SKM-1 (cell line): Measurements from ENCODE around the gene WWC1.

ENCODE experiments used
- DNase-seq: peaks from one replicate; lab custom pipeline; 2025; ENCODE audit not compliant: unreplicated experiment; lab: John Stamatoyannopoulos, UW

Gene WWC1

DNA sequence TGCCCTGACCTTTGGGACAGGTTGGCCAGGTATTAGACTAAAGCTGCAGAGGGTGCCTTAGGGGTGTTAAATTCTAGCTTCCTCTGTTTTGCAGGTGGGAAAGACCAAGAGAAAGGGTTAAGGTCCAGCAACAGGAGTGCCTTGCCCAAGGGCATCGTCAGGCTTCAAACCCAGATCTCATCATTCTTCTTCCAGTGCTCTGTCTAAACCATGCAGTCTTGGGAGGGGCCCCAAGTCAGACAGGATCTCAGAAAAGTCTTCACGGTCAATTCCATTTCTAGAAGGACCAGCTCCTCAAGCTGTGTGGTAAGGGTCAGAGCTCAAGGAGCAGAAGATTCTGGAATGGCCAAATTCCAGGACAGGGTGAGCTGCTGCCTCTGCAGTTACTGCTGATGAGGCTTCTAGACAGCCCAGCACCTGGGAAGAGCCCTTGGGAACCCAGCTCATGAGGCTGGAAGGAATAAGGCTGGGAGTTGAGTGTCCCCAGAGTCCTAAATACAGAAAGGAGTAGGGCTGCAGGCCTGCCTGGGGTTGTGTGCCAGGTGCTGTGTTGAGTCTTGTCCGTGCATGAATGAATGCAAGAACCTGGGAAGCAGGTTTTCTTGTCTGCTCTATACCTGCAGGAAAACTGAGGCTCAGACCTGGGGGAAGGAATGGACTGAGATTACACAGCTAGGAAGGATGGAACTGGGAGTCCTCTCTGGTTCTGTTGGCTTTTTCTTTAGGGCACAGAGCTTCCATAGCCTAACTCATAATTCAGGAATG lies 69.3 kb downstream of the WWC1 start:
- no peak for DNase-seq

DNA sequence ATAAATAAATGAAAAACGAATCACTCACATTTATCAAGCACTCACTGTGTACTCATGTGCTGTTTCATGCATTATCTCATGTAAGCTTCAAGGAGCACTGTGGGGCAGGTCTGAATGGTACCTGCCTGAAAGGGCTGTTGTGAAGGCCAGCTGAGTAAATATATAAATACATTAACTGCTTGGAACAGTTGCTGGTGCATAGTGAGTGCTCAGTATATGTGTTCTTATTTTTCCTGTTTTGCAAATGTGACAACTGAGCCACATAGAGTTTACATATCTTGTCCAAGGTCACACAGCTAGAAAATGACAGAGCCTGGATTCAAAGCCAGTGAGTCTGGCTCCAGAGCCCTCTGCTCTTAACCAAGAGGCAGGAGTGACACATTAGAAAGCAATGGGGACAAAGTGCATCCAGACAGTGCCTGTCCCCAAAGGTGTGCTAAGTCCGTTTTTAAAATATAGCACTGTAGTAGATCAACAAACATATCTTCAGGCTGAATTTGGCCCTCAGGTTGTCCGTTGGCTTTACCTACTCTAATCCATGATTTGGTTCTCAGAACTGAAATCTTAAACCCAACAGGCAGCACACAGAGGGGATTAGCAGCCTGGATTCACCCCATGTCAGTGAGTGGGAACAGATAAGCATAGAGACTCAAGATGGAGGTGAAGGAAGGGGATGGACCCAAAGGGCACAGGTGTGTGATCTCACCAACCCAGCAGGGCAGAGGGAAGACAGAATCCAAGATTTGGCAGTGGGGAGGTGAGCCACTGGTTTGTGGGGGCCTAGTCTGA lies 70.8 kb downstream of the WWC1 start:
- no peak for DNase-seq

DNA sequence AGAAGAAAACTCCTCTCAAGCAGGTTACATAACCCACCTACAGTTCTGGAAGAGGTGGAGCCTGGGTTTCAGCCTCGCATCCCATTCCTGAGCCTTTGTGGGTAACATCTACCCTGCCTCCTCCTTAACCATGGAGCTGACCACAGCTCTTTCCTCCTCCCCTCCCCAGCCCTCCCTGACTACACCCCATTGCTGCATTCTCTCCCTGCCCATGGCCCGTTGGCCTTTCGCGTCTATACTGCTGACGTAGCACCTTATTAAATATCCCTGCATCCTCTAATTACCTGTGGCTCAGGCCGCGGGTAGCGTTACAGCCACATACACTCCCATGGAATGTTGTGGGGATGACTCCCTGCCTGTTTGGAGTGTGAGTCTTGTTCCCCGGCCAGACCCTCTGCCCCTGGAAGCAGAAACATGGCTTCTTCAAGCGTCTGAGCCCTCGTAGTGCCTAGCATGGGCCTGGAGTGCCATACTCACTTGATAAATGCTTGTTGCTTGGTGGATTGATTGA lies 72.8 kb downstream of the WWC1 start:
- DNase-seq = no peak

- DNase-seq = no peak
Observed at GRCh38 chr5:168364750-168365550, 73.5 kb downstream of the WWC1 start.

GRCh38 chr5:168365581-168366081 lies 74.2 kb downstream of the WWC1 start:
- DNase-seq = no peak

GRCh38 chr5:168366116-168366515 lies 74.7 kb downstream of the WWC1 start:
- no peak for DNase-seq

GRCh38 chr5:168368854-168369253 lies 77.4 kb downstream of the WWC1 start:
- DNase-seq = no peak

- DNase-seq = no peak
Observed at GRCh38 chr5:168370831-168371230, 79.4 kb downstream of the WWC1 start.

DNA sequence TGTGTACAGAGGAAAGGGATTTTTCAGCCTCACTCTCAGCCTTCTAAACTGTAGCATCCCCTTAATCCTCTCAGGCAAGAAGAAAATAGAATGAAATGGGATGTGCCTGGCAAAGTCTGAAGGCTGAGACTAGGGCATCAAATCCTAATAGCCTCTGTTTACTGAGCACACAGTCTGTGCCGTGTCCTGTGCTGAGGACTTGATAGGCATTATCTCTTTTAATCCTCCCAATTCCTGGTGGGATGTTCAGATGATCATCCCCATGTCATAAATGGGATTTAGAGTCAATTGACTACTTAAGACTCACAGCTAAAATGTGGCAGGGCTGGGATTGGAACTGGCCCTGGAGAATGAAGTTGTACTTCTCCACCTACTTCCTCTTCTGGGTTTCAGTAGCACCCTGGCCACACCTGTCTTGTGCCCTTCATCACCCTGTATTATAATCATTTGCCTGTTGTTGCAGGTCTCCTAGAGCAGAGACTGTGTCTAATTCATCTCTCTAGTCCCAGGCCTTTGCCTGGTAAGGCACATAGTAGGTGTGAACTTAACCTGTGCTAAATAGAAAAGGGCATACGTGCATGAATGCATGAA lies 81.0 kb downstream of the WWC1 start:
- no peak for DNase-seq

GRCh38 chr5:168374532-168374931 lies 83.1 kb downstream of the WWC1 start:
- DNase-seq = no peak

DNA sequence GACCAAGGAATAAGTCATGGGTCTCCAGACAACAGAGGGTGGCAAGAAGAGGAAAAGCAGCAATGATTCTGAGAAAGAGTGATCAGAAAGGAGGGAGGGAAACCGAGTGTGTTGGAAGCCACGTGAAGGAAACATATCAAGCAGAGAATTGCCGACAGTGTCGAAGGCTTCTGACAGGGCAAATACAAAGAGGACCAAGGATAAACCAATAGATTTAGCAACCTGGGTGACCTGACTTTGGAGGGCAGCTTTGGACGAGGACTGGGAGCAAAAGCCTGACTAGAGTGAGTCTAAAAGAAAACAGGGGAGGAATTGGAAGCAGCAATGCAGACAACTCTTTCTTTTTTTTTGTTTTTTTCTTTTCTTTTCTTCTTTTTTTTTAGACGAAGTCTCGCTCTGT lies 83.8 kb downstream of the WWC1 start:
- DNase-seq = no peak

DNA sequence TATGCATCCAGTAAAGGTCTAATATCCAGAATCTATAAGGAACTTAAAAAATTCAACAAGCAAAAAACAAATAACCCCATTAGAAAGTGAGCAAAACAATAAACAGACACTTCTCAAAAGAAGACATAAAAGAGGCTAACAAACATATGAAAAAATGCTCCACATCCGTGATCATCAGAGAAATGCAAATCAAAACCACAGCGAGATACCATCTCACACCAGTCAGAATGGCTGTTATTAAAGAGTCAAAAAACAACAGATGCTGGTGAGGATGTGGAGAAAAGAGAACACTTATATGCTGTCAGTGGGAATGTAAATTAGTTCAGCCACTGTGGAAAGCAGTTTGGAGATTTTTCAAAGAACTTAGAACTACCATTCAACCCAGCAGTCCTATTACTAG lies 86.1 kb downstream of the WWC1 start:
- no peak for DNase-seq

DNA sequence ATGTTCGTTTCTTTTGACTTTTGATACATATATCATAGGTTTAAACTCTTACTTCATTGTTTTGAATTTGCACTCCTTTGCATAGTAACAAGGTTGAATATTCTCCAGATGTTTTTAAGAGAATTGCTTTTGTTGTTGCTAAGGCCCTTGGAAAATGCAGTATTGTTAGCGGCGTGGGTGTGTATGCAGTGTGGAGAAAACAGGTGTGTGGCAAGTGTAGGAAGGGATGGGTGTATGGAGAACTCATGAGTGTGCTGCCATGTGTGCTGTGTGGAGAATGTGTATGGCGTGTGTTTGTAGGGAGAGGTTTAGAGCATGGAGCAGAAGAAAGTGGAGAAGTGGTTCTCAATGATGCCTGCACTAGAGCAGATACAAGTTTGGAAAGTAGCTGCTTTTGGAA lies 87.3 kb downstream of the WWC1 start:
- no peak for DNase-seq

- DNase-seq = no peak
Observed at GRCh38 chr5:168382421-168382820, 91.0 kb downstream of the WWC1 start.

DNA sequence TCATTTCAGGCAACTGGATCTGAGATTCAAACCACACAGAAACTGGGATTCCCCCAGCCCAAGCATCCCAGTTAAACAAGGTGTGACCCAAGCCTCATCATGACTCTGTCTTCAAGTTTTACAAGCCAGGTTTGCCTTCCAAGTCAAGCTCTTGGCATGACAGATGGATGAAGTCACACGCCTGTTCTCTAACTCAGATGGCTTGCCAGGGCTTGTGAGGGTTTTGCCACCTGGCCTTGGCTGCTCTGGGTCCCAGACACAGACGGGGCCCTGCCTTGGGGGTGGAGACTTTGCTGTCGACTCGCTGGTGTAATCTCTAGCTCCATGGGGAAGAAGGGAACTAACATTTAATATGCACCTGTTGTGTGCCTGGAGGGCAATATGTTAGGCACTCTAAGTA lies 99.0 kb downstream of the WWC1 start:
- DNase-seq = no peak

DNA sequence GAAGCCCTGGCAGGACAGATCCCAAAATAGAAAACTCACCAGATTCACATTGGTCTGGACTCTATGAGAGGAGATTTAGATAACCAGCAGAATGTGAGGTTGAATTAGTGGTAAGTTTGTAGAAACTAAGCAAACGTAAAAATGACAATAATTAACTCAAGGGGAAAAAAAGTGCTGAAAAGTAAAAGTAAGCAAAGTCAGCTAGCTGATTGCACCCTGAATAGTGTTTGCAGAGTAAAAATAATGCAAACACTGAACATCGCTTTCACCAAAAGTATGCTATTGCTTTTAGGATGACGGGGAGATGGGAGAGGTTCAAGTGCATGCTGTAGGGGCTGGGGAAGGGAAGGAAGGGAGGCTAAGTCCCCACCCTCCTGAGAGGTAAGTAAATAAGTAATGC lies 102.3 kb downstream of the WWC1 start:
- no peak for DNase-seq

DNA sequence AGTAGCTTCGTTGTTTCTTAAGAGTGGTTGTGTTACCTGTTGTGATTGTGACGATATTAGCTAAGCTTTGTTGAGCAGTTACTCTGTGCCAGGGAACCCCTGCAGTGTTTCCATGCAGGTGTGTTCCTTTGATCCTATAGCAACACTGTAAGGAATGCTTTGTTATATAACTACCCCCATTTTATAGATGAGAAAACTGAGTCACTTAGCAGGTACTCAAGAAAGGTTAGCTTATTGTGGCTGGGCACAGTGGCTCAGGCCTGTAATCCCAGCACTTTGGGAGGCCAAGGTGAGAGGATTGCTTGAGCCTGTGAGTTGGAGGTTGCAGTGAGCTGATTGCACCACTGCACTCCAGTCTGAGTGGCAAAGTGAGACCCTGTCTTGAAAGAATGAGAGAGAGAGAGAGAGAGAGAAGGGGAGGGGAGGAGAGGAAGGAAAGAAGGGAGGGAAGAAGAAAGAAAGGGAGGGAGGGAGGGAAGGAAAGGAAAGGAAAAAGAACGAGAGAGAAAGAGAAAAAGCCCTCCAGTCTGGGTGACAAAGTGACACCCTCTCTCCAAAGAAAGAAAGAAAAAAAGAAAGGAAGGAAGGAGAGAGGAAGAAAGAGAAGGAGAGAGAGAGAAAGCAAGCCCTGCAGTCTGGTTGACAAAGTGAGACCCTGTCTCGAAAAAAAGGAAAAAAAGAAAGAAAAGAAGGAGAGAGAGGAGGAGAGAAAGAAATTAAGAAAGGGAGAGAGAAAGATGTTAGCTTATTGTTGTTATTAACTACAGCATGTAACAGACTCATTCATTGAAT lies 109.2 kb downstream of the WWC1 start:
- no peak for DNase-seq

- no peak for DNase-seq
Observed at GRCh38 chr5:168401226-168401625, 109.8 kb downstream of the WWC1 start.

GRCh38 chr5:168401880-168402279 lies 110.4 kb downstream of the WWC1 start:
- no peak for DNase-seq

- no peak for DNase-seq
Observed at GRCh38 chr5:168404365-168404764, 112.9 kb downstream of the WWC1 start.
